NCI-H774 (cell line): ENCODE data around the gene KCNIP3.
"Not testable (repeated sequence)": the region's sequence is repeated elsewhere in the genome, so short reads cannot be mapped to it uniquely, and the experiment has no call there.

Source experiments
- DNase-seq: peaks from one replicate; lab custom pipeline; 2025; lab: John Stamatoyannopoulos, UW

Gene KCNIP3

DNA sequence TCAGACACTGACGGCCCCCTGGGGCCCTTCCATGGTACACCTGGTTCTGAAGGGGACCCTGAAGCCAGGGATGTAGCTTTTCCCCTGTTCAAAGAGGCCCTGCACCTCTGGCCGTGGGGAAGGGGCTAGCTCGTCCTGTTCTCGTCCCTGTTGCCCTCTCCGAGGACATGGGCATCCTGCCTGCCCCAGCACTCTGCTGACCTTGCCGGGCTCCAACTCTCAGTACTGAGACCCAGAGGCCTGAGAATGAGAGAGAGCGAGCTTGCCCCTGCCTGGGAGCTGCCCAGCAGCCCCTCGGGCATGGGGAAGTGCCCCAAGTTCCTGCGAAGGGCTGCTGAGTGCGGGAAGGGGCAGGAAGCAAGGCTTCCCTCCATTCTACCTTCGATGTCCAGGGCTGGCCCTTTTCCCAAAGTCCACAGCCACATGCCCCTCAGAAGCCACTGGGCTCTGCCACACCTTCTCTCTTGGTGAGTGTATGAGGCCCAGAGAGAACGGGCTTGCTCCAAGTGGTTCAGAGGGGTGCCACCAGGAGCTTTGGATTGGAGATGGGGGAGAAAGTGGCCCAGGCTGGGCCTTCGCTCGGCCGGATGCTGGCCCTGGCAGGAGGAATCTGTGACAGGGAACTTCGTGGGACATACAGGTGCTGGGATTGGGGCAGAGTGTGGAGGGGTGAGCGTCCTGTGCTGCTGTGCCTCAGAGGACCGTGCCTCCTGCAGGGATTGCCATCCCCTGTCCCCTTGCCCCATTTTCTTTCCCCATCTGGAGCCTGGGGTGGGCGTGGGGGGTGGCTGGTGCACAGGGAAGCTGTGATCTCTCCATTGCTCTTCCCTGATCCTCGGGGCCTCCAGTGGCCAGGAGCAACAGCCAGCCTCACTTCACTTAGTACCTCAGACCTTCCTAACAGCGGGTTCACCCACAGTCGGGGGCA lies 50.8 kb downstream of the KCNIP3 start:
- no peak for DNase-seq

- no peak for DNase-seq
Measured at GRCh38 chr2:95348609-95349567, 51.7 kb downstream of the KCNIP3 start.

GRCh38 chr2:95349568-95350322 lies 52.6 kb downstream of the KCNIP3 start:
- no peak for DNase-seq

- DNase-seq: no peak
Measured at GRCh38 chr2:95350368-95350767, 53.2 kb downstream of the KCNIP3 start.

- no peak for DNase-seq
Measured at GRCh38 chr2:95350774-95351597, 53.8 kb downstream of the KCNIP3 start.

DNA sequence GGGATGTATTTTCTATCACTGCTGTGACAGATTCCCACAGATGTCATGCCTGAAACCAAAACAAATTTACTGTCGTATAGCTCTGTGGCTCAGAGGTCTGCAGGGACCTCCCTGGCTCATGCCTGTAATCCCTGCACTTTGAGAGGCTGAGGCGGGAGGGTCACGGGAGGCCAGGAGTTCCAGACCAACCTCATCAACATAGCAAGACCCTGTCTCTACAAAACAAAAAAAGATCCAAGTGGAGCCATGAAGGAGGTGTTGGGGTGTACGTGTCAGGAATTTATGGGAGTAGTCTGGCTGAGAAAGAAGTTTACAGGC lies 54.4 kb downstream of the KCNIP3 start:
- DNase-seq: no peak

- DNase-seq: no peak
Measured at GRCh38 chr2:95352310-95353054, 55.3 kb downstream of the KCNIP3 start.

DNA sequence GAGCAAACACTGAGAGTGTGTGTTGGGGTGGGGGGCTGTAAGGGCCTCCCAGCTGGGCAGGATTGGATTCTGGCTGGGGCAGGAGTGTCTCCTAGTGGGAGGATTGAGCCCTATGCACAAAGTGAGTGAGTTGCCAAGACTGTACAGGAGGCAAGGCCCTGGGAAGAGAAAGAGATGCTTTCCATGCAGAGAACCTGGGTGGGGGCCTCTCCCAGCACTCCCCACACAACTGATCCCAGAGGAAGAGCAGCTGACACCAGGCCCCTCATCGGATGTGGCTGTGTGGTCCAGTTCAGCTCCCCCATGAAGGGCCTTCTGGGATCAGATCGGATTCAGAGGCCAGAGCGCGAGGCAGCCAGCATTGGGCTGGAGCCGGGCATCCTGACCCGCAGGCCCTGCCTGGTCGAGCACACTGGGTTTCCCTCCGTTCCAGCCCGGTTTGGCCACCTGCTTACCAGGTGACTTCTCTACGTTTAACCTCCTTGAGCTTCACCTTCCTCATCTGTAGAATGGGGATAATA lies 56.0 kb downstream of the KCNIP3 start:
- DNase-seq: no peak

DNA sequence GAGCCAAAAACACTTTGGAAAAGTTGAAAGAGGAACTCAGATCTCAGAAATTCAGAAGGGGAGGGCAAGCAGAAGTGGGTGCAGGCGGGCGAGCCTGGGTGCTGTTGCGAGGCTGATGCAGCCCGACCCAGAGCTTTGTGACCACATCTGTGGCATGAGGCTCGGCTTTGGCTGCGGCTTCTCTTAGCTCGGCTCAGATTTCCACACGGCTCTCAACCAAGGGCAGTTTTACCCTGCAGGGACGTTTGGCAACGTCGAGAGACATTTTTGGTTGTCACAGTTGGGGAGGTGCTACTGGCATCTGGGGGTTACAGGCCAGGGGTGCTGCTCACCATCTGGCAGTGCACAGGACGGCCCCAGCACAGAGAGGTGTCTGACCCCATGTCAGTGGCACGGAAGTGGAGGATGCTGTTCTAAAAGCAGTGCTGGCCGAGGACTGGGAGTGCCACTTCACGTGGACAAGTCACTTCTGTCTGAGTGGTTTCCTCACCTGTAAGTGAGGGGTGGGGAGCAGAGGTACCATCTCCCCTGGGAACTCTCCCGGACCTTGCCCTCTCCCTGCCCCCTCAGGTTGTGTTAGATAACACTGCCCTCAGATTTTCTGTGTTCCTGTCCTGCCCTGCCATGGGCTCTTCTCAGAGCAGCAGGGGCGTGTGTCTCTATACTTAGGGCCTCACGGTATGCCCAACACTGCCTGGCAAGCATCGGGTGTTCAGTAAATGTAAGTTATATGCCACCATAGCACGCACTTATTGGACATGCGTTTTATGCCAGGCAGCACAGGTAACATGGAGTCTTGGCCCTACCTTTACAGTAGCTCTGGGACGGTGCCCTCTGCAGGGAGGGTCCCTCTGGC lies 56.7 kb downstream of the KCNIP3 start:
- no peak for DNase-seq

DNA sequence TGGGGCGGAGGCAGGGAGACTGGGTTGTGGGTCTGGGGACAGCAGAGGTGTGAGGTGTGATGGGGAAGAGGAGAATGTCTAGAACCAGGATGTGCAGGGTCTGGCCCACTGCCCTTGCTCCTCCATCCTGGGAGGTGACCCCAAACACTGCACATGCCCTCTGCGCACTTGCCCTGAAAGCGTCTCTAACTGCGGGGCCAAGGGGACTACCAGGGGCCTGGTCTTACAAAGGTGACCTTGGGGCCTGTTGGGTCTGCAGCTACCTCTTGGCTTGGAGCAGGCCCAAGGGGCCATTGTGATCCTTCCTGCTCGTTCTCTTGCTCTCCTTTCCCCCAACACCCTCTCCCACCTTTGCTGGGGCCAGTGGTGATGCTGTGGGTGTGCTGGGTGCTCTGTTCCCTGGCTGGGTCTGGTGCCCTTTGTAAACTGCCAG lies 57.3 kb downstream of the KCNIP3 start:
- DNase-seq: no peak

- DNase-seq: no peak
Measured at GRCh38 chr2:95354925-95355324, 57.8 kb downstream of the KCNIP3 start.

DNA sequence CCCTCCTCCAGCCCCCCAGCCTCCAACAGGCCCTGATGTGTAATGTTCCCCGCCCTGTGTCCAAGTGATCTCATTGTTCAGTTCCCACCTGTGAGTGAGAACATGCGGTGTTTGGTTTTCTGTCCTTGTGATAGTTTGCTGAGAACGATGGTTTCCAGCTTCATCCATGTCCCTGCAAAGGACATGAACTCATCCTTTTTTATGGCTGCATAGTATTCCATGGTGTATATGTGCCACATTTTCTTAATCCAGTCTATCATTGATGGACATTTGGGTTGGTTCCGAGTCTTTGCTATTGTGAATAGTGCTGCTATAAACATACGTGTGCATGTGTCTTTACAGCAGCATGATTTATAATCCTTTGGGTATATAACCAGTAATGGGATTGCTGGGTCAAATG lies 58.3 kb downstream of the KCNIP3 start:
- not testable (repeated sequence) for DNase-seq

GRCh38 chr2:95356821-95357700 lies 59.9 kb downstream of the KCNIP3 start:
- no peak for DNase-seq

- DNase-seq: no peak
Measured at GRCh38 chr2:95357717-95358280, 60.7 kb downstream of the KCNIP3 start.

- DNase-seq: no peak
Measured at GRCh38 chr2:95359031-95359430, 61.9 kb downstream of the KCNIP3 start.

DNA sequence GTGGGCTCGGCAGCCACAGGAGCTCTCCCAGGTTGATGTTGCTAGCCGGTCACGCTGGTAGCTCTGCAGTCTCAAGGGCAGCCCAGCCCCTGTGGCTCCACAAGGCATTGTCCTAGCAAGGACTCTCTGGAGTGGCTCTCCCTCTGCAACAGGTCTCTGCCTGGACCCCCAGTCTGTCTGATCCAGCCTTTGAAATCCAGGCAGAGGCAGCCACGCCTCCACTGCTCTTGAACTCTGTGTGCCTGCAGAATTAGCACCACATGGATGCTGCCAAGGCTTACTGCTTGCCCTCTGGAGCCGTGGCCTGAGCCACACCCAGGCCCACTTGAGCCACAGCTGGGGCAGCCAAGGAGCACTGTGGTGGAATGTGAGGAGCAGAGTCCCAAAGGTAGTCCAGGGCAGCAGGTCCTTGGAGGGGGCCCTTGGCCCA lies 62.4 kb downstream of the KCNIP3 start:
- no peak for DNase-seq

DNA sequence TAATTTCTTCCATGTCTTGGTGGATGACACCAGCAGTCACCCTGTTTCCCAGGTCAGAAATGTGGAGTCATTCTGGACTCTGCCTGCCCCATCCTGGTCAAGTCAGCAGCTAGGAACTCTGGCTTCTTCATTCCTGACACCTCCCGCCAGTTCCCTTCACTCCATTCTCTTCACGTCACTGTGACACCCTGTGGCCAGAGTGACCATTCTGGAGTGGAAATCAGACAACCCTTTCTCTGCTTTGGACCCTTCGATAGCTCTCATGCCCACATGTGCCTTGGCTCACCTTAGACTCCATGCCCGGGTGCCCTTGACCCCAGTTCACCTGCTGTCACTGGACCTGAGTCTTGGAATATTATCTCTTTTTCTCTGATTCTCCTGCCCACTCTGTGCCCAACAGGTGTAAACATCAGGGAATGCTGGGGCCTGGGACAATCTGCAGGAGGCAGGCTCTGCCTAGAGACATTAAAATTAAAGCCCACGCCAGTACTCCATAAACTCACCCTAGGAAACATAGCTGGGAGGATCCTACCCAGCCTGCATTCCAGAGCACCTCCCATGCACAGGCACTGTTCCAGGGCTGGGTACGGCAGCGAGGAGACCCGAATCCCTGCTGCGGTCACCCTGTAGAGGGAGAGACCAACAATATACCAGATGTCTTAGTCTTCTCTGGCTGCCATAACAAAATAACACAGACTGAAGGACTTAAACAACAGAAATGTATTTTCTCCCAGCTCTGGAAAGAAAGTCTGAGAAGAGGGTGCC lies 64.3 kb downstream of the KCNIP3 start:
- DNase-seq: no peak
